Calu3 (cell line): Measurements from ENCODE around the gene CHMP4A. TPM values are rescaled to one million over a fixed set of nuclear protein-coding genes. Genes with fewer than 3 reads are reported as not detected.
A peak's percentile ranks its signal among the peaks of the same experiment; 100 is the strongest.

Source experiments
- BruUV-seq: library from RNA; stranded (reverse); fragments of 400-500 nt; replicated peaks from 2 replicates; lab custom pipeline; 2021; lab: Mats Ljungman, UMichigan
- CTCF ChIA-PET: fragments of 300-600 bp; sonication (Branson Sonifier 250); formaldehyde crosslinking; loops from one replicate; lab custom pipeline; 2022; ENCODE audit warnings: antibody characterized with exemption; lab: Charles Lee
- DNase-seq: peaks from one replicate; pipeline ENCODE4 v3.0.0; 2022
- H3K27ac Mint-ChIP-seq: one replicate; pipeline ENCODE4 v1.8.0; 2022; ENCODE audit warnings: mixed read lengths; ENCODE audit not compliant: unreplicated experiment
- H3K27me3 Mint-ChIP-seq: one replicate; pipeline ENCODE4 v1.8.0; 2022; ENCODE audit warnings: mixed read lengths; ENCODE audit not compliant: unreplicated experiment
- H3K36me3 Mint-ChIP-seq: one replicate; pipeline ENCODE4 v1.8.0; 2022; ENCODE audit warnings: mild to moderate bottlenecking, moderate library complexity, mixed read lengths; ENCODE audit not compliant: insufficient read depth, unreplicated experiment
- H3K4me1 Mint-ChIP-seq: one replicate; pipeline ENCODE4 v1.8.0; 2022; ENCODE audit warnings: mild to moderate bottlenecking, low read depth, mixed read lengths; ENCODE audit not compliant: unreplicated experiment
- H3K4me3 Mint-ChIP-seq: one replicate; pipeline ENCODE4 v1.8.0; 2022; ENCODE audit warnings: mild to moderate bottlenecking, low read depth, moderate library complexity, mixed read lengths; ENCODE audit not compliant: unreplicated experiment
- H3K9me3 Mint-ChIP-seq: one replicate; pipeline ENCODE4 v1.8.0; 2022; ENCODE audit warnings: low read depth, mixed read lengths; ENCODE audit not compliant: unreplicated experiment
- CTCF ChIP-seq: fragments of 200-600 bp; IDR thresholded peaks from one replicate; pipeline ENCODE4 v1.8.0; 2022; ENCODE audit warnings: antibody characterized with exemption; ENCODE audit not compliant: unreplicated experiment
- intact Hi-C: fragments of 100-400 bp; cut with micrococcal nuclease; formaldehyde crosslinking; loops from one replicate; pipeline ENCODE4 v1.10.0; 2022; ENCODE audit not compliant: unreplicated experiment
- total RNA-seq: library from RNA; stranded (reverse); gene quantifications from 2 replicates; pipeline ENCODE4 v1.2.3, GENCODE V29; 2022

Gene CHMP4A
- total RNA-seq, 1 experiment from 2014 or later, result 53.2 TPM

- DNase-seq, result peak; percentile 65
- no TSS peak for BruUV-seq
- Mint-ChIP-seq H3K4me1 (no peaks in the 10 kb centered on the region), H3K9me3 (no peaks in the 10 kb centered on the region), H3K4me3 (peak overlapping the region; percentile 83), H3K27me3 (no peaks in the 10 kb centered on the region), H3K27ac (peak overlapping the region; percentile 96), H3K36me3 (peaks cover 29% of the 10 kb centered on the region)
- CTCF ChIA-PET, result interaction anchor here (0.7 to 4.2 kb wide), 9 partner anchors 19 to 188 kb away, joined by 3 to 108 read pairs (median 4); partner anchors contain the start of genes CHMP4A, CIDEB, DHRS1 and IRF9
- intact Hi-C loops, result loop anchor here (1.0 to 2.0 kb wide), 2 partner anchors 27 to 54 kb away; partner anchors contain the start of gene RABGGTA
- no peak for TF ChIP-seq CTCF
Measured at GRCh38 chr14:24243336-24243836, 30.1 kb upstream of the CHMP4A start.

GRCh38 chr14:24241829-24242443 is 28.6 kb upstream of the CHMP4A start:
- peak; percentile 53 for TF ChIP-seq CTCF
- TSS peak; percentile 33 for BruUV-seq
- Mint-ChIP-seq H3K9me3 (no peaks in the 10 kb centered on the region), H3K4me3 (peak overlapping the region; percentile 83), H3K36me3 (peaks cover 43% of the 10 kb centered on the region), H3K4me1 (peaks cover 11% of the 10 kb centered on the region), H3K27ac (peak overlapping the region; percentile 96), H3K27me3 (no peaks in the 10 kb centered on the region)
- intact Hi-C loops, result loop anchor here (2.0 kb wide), 1 partner anchor 29 kb away; the partner anchor contains the start of gene RABGGTA
- peak; percentile 95 for DNase-seq
- CTCF ChIA-PET, result interaction anchor here (0.5 to 4.2 kb wide), 15 partner anchors 26 to 190 kb away, joined by 3 to 108 read pairs (median 3); partner anchors contain the start of genes CHMP4A, CIDEB, DHRS1 and MDP1

GRCh38 chr14:24240110-24240918 is 27.0 kb upstream of the CHMP4A start:
- TF ChIP-seq CTCF, result no peak
- H3K4me3 Mint-ChIP-seq, result no peak overlapping the region
- no peaks in the 10 kb centered on the region for H3K9me3 Mint-ChIP-seq
- H3K4me1 Mint-ChIP-seq, result peaks cover 11% of the 10 kb centered on the region
- peaks cover 59% of the 10 kb centered on the region for H3K36me3 Mint-ChIP-seq
- no peak overlapping the region for H3K27ac Mint-ChIP-seq
- intact Hi-C loops, result no loop called here
- no peaks in the 10 kb centered on the region for H3K27me3 Mint-ChIP-seq
- DNase-seq, result no peak
- no TSS peak for BruUV-seq
- CTCF ChIA-PET, result no interaction called here

GRCh38 chr14:24238527-24239037 is 25.3 kb upstream of the CHMP4A start:
- H3K27me3 Mint-ChIP-seq, result no peaks in the 10 kb centered on the region
- DNase-seq, result no peak
- H3K4me1 Mint-ChIP-seq, result peaks cover 24% of the 10 kb centered on the region
- no peak overlapping the region for H3K4me3 Mint-ChIP-seq
- no peaks in the 10 kb centered on the region for H3K9me3 Mint-ChIP-seq
- no TSS peak for BruUV-seq
- H3K27ac Mint-ChIP-seq, result no peak overlapping the region
- peaks cover 54% of the 10 kb centered on the region for H3K36me3 Mint-ChIP-seq
- CTCF ChIA-PET, result interaction anchor here (0.6 to 1.6 kb wide), 4 partner anchors 8 to 193 kb away, joined by 3 to 4 read pairs (median 4); partner anchors contain the start of gene MDP1
- intact Hi-C loops, result no loop called here
- TF ChIP-seq CTCF, result no peak
